Activated T-cell treated with anti-CD3 and anti-CD28 coated beads for 48 hours (primary cell): ENCODE measurements around the gene TNP2.
A peak's percentile ranks its signal among the peaks of the same experiment; 100 is the strongest.
"Not testable (repeated sequence)": the region's sequence is repeated elsewhere in the genome, so short reads cannot be mapped to it uniquely, and the experiment has no call there.

Experiments
- DNase-seq: peaks from one replicate; pipeline ENCODE4 v3.0.0-alpha.2; 2020; ENCODE audit warnings: low read depth

TNP2 gene

GRCh38 chr16:11239644-11240632 lies 29.2 kb downstream of the TNP2 start:
- DNase-seq, result no peak

GRCh38 chr16:11238272-11239202 lies 30.6 kb downstream of the TNP2 start:
- DNase-seq, result no peak

DNA sequence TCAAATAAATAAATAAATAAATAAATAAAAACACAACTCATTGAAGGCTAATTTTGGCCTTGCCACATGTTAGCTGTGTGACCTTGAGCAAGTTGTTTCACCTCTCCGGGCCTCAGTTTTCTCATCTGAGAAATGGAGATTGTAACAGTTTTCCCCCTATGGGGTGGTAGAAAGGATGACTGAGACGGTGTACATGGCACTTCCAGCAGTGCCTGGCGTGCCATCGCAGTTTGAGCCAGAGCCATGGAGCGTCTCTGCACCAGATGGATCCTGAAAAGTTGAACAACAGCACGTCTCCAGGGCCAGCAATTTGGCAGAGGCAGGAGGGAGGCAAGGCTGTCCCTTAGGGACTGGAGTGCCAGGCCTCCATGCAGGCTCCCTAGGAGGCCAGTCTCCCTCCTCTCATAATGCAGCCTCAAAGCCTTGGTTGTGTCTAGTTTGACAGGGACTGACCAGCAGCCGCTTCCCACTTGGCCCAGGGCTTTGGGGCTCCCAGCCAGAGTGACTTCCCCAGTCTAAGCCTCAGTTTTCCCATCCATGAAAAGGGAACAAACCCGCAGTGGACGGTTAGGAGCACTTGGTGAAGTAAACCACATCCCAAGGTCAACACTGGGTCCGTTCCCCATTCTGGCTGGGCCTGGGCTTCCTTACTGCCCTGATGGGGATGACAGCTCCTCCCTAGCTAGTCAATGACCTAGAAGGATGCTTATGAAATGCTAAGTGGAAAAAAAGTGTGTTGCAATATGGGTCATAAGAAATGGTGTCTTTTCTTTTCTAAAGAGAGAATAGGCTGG lies 32.5 kb downstream of the TNP2 start:
- DNase-seq, result no peak

DNA sequence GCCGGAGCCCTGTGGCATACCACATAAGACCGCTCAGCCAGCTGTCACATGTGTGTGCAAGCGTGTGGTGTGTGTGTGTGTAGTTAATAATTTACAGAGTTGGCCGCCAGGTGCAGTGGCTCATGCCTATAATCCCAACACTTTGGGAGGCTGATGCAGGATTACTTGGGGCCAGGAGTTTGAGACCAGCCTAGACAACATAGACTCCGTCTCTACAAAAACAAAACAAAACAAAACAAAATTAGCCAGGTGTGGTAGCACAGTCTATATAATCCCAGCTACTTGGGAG lies 33.5 kb downstream of the TNP2 start:
- no peak for DNase-seq

DNA sequence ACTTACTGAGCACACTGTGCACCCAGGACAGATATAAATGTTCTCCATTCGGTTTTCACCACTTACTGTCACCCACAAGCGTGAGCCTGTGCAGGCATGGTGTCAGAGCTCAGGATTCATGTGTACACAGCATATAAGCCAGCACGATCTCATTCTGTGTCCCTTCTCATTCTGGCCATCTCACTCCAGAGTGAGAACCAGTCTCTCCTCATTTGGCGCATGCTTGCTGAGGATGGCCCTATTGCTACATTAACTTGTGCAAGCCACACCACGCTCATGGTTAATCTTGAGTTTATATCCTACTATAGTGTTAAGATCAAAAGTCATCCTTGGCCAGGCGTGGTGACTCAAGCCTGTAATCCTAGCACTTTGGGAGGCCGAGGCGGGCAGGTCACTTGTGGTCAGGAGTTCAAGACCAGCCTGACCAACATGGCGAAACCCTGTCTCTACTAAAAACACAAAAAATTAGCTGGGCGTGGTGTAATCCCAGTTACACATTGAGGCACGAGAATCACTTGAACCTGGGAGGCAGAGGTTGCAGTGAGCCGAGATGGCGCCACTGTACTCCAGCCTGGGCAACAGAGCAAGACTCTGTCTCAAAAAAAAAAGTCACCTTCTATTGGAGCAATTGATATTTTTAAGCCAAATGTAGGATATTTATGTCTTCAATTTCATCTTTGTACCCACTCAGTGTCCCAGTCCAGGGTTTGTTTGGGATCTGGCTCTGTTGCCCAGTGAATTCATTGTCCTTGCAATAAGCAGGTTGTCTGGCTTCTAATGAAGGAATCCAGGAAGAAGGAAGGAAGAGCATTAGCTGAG lies 34.0 kb downstream of the TNP2 start:
- DNase-seq, result no peak

DNA sequence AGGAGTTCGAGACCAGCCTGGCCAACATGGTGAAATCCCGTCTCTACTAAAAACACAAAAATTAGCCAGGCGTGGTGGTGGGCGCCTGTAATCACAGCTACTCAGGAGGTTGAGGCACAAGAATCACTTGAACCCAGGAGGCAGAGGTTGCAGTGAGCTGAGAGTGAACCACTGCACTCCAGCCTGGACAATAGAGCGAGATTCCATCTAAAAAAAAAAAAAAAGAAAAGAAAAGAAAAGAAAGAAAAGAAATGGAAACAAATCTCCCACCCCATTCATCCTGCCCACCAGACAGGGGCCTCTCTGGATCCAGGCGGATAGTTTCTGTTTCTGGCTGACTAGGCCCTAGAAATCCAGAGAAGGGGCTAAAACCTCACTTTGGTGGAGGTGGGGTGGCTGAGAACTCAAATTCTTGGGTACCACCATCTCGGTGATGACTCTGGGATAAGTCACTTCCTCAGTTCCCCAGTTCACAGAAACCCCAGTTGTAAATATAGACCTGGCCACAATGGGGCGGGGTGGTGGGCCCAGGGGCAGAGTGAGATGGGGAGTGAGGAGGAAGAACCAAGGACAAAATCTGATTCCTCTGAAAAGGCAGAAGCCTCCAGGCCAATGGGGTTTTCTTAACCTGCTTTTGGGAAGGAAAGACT lies 35.3 kb downstream of the TNP2 start:
- peak; percentile 79 for DNase-seq

- DNase-seq, result peak; percentile 90
Observed at GRCh38 chr16:11232852-11233726, 36.0 kb downstream of the TNP2 start.

- no peak for DNase-seq
Observed at GRCh38 chr16:11232302-11232851, 36.7 kb downstream of the TNP2 start.

DNA sequence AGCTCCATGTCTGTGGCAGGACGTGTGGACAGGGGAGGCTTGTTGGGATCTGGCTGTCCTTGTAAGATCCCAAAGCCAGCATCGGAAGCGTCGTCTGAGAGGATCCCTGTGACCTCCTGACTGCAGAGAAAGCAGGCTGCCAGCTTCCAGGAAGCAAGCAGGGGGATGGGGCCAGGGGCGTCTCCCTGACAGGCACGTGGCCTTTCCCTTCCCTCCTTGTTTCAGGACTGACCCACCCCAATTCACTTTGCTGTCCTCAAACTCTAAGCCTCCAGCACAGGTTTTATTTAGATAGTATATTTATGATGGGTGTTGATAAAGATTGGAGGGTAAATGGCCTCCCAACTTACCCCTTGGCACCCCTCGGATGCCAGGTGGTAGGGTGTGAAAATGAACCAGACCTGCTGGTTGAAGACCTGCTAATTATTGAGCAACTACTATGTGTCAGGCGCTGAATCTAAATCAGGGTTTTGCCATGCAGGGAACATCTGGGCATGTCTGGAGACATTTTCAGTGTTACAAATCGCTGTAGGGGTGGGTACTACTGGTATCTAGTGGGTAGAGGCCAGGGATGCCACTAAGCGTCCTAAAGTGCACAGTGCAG lies 37.7 kb downstream of the TNP2 start:
- DNase-seq, result no peak

GRCh38 chr16:11229906-11230305 lies 39.2 kb downstream of the TNP2 start:
- no peak for DNase-seq

DNA sequence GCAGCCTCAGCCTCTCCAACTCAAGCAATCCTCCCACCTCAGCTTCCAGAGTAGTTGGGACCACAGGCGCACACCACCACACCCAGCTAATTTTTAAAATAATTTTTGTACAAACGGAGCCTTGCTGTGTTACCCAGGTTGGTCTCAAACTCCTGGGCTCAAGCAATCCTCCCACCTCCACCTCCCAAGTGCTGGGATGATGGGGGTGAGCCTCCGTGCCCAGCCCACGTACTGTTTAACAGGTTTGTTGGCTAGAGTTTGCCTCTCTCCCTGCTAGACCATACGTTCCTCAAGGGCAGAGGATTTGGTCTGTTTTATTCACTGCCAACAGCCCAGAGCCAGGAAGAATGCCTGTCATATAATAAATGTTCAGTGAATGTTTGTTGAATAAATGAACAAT lies 39.7 kb downstream of the TNP2 start:
- DNase-seq, result no peak

GRCh38 chr16:11225677-11226549 lies 43.2 kb downstream of the TNP2 start:
- no peak for DNase-seq

DNA sequence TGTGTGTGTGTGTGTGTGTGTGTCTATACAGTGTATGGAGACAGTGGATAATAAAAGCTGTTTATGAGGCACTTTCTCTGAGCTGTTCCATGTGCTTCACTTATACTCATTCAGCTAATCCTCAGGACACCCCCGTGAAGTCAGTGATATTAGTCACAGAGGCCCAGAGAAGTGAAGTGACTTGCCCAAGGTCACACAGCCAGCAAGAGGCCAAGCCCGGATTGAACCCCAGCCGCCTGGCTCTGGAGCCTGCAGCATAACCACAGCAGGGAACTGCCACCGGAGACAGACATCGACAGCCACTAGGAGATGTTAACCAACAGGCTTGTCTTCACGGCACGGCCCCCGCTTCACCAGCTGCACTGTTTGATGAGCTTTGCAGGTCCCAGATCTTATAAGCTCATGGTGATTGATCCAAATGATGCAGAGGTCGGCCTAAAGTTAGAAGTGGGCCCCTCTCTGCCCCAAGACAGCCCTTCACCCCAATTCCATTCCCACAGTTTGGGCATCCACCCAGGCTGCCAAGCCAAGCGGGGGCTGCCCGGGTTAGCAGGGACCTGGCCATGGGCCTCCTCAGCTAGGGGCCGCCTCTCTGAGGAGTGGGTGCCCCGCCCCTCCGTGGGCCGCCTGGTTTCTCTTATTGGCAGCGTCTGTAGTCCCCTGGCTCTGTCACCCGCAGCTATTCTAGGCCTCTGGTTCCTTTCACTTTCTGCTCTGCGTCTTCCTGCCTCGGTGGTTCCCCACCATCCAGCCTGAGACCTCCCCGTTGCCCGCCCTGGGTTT lies 44.0 kb downstream of the TNP2 start:
- DNase-seq, result peak; percentile 82

DNA sequence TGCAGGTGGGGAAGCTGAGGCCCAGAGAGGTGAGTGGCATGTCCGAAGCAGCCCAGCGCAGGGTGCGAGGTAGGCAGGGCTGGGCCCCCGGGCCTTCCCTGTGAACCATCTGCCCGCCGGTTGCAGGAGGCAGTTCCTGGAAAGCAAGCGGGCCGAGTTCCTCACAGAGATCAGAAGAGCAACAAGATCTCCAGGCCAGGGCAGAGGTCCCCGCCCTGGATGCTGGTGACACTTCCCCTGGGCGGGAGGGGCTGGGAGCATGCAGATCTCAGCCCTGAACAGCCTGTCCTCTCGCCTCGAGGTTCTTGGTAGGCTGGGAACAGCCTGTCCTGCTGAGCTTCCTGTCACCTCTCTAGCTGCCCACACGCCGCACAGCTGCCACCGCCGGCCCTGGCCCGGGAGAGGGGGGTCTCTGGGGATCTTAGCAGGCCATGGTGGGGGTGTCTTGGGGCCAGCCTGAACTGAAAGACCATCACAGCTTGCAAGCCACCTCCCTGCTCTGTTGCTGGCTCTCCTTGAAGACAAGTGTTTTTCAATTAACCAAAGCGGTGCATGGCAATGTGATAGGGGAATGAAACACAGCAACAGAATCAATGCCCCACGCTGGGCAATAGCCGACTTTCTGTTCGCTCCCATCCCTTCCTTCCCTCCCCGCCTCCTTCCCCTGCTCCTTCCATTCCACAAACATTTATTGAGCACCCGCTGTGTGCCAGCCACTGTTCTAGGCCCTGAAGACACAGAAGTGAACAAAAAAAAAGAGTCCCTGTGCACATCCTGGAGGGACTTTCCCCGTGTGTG lies 44.8 kb downstream of the TNP2 start:
- DNase-seq, result peak; percentile 72

DNA sequence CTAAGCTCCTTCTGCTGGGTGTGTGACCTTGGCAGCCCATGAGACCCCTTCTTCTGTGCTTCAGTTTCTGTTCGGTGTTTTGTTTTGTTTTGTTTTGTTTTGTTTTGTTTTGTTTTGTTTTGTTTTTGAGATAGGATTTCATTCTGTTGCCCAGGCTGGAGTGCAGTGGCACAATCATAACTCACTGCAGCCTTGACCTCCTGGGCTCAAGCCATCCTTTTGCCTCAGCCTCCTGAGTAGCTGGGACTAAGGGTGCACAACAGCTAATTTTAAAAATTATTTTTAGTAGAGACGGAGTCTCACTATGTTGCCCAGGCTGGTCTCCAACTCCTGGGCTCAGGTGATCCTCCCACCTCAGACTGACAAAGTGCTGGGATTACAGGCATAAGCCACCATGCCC lies 48.6 kb downstream of the TNP2 start:
- DNase-seq, result not testable (repeated sequence)

DNA sequence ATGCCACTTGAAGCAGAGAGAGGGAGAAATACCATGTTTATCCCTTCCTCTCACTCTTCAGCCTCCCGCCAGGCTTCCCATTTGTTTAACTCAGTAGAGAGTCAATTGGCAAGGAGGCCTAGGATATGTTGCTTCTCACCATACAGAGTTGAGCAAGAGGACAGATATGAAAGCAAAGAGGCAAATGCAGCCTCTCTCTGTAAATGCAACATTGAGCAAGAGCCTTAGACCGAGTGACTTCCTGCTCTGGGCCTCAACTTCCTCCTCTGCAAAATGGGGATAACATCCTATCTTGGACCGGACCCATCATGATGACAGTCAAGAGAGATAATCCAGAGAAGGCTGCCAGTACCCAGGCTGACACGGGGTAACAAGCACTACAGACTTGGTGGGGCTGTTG lies 49.9 kb downstream of the TNP2 start:
- no peak for DNase-seq
